HL-60/S4 (cell line): ENCODE data around the gene C18orf32.

ENCODE experiments used
- in situ Hi-C: fragments of 300-500 bp; cut with MboI; formaldehyde crosslinking; loops from 2 replicates; pipeline ENCODE4 v1.14.3; 2022; ENCODE audit warnings: low sequenced_read_pairs

C18orf32 gene

DNA sequence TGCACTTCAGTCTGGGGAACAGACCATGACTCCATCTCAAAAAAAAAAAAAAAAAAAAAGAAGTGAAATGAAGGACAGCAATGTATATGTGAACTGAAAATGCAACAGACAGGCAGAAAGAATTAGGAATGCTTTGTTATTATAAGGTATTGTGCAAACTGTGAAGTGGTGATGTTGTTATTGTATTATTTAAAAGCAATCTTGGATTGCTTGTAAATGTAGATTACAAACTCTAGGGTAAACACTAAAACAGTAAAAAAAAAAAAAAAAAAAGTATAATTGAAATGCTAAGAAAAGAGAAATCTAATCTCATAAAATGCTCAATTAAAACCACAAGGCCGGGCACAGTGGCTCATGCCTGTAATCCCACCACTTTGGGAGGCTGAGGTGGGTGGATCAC, 51.9 kb downstream of the C18orf32 start:
- in situ Hi-C loops, result no loop called here

- in situ Hi-C loops, result no loop called here
Measured at GRCh38 chr18:49432602-49433001, 54.4 kb downstream of the C18orf32 start.

- in situ Hi-C loops, result no loop called here
Measured at GRCh38 chr18:49431165-49431962, 55.7 kb downstream of the C18orf32 start.
